Measurements from ENCODE around the gene NHEJ1. TPM values are rescaled to one million over a fixed set of nuclear protein-coding genes. Genes with fewer than 3 reads are reported as not detected.

Gene NHEJ1
- total RNA-seq, 4 donors from 2014 or later, result 8.6 to 13.8 (median 11.9) TPM

DNA sequence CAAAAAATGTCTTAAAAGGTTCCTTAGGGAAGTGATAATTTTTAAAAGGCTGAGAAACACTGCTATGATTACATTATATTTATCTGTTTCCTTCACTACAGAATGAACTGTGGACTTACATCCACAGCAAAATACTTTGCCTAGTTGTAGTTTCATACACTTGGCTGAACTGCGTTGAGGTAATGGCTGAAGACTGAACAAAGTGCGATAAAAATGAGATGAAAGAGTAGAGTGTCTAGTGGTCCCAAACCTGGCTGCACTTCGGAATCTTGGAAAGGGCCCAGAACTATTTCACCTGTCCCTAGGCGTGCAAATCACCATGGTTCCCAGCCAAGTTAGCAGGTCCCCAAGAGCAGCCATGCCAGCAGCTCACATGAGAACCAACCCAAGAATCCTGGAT lies 81.7 kb downstream of the NHEJ1 start:
- Histone ChIP-seq H3K27ac (no peak overlapping the region), H3K4me3 (replicated peaks in 1 of 3) (no peak overlapping the region), H3K4me1 (no peaks in the 10 kb centered on the region), H3K36me3 (peaks cover 0 to 9% of the 10 kb centered on the region in 2 donors), H3K27me3 (no peaks in the 10 kb centered on the region), H3K9me3 (no peaks in the 10 kb centered on the region)
- DNase-seq, result no peak
- TF ChIP-seq, protein P1, sequence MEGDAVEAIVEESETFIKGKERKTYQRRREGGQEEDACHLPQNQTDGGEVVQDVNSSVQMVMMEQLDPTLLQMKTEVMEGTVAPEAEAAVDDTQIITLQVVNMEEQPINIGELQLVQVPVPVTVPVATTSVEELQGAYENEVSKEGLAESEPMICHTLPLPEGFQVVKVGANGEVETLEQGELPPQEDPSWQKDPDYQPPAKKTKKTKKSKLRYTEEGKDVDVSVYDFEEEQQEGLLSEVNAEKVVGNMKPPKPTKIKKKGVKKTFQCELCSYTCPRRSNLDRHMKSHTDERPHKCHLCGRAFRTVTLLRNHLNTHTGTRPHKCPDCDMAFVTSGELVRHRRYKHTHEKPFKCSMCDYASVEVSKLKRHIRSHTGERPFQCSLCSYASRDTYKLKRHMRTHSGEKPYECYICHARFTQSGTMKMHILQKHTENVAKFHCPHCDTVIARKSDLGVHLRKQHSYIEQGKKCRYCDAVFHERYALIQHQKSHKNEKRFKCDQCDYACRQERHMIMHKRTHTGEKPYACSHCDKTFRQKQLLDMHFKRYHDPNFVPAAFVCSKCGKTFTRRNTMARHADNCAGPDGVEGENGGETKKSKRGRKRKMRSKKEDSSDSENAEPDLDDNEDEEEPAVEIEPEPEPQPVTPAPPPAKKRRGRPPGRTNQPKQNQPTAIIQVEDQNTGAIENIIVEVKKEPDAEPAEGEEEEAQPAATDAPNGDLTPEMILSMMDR (IDR thresholded peaks at IDR 0.05), result no peak
- TF ChIP-seq POLR2A (IDR thresholded peaks at IDR 0.05), result no peak
- WGBS, 2 donors, result 92 to 94% methylated on average over 4 of the region's 4 CpGs
- intact Hi-C loops (cut with DNase I), result no loop called here

DNA sequence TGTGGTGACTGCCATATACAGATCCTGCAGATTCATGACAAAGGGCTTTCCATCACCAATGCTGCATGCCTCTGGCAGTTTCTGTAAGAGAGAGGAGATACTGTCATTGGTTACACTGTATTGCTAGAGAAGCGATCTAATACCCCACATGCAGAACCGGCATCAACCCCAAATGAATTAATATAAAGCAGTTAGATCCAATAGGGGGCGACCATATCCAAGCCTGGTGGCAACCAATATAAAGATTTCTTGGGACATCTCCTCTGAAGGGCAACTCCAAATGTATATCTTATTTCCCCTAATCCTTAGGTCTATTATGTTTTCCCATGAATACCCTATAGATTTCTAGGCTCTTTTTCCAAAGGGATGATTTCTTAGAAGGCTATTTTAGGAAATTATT lies 82.5 kb downstream of the NHEJ1 start:
- Histone ChIP-seq H3K36me3 (peaks cover 0 to 9% of the 10 kb centered on the region in 2 donors), H3K4me1 (no peaks in the 10 kb centered on the region), H3K27me3 (no peaks in the 10 kb centered on the region), H3K9me3 (no peaks in the 10 kb centered on the region), H3K4me3 (replicated peaks in 1 of 3) (no peak overlapping the region), H3K27ac (no peak overlapping the region)
- no peak for TF ChIP-seq POLR2A (IDR thresholded peaks at IDR 0.05)
- TF ChIP-seq, protein P1 (IDR thresholded peaks at IDR 0.05), result no peak
- intact Hi-C loops (cut with DNase I), result no loop called here
- DNase-seq, result no peak
- WGBS, 2 donors, result 85 to 86% methylated on average over 3 of the region's 3 CpGs

DNA sequence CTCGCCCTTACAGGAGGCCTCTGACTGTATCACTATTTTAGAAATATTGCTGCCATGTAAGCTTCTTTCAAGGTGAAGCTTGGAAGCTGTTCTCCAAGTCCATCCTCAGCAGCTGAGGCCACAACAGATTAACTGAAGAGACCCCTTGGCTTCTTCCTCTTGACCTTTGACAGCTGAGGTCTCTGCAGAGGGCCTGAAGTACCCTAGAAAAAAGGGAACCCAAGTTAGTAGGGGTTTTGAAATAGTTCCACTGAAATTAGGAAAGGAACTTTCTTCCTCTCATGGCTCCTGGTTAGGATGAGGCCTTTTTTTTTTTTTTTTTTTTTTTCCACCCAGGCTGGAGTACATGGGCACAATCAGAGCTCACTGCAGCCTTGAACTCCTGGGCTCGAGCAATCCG lies 84.4 kb downstream of the NHEJ1 start:
- TF ChIP-seq, protein P1 (IDR thresholded peaks at IDR 0.05), result no peak
- TF ChIP-seq POLR2A (IDR thresholded peaks at IDR 0.05), result no peak
- Histone ChIP-seq H3K27ac (no peak overlapping the region), H3K27me3 (no peaks in the 10 kb centered on the region), H3K9me3 (no peaks in the 10 kb centered on the region), H3K4me3 (replicated peaks in 1 of 3) (no peak overlapping the region), H3K36me3 (peaks cover 0 to 9% of the 10 kb centered on the region in 2 donors), H3K4me1 (no peaks in the 10 kb centered on the region)
- 91 to 95% methylated on average over 3 of the region's 3 CpGs for WGBS, 2 donors
- intact Hi-C loops (cut with DNase I), result no loop called here
- no peak for DNase-seq

DNA sequence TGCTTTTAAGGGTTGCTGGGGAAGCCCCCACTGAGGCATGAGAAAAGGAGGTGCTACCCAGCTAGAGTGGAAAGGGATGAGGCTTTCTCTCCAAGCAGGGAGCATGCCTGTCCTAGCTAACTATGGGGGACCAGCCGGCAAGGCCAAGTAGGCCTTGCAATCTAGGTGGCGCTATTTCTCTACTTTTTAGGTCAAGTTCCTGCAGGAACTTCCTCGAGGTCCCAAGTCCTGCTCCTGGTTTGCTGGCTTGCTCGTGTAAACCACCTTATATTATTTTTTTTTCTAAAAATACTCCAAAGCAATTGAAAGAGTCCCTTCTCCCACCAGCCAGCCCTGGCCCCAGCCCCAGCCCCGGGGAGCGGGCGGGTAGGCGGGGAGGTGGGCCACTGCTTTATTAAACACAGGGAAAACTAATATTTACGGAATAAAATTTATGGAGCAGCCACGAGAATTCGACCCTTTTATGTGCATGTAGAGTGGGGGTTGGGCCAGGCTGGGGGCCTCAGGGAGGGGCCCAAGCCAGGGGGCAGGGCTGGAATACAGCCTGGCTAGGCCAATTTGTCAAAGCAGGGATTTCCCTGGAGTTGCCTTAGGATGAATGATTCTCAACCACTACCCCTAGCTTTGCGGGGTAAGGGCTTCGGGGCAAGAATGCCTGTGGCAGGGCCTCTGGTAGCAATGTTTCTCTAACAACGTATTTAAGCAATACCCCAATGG lies 87.0 kb downstream of the NHEJ1 start:
- intact Hi-C loops (cut with DNase I), result no loop called here
- Histone ChIP-seq H3K4me1 (no peaks in the 10 kb centered on the region), H3K36me3 (peaks cover 0 to 9% of the 10 kb centered on the region in 2 donors), H3K27ac (no peak overlapping the region), H3K9me3 (no peaks in the 10 kb centered on the region), H3K4me3 (replicated peaks in 1 of 3) (no peak overlapping the region), H3K27me3 (no peaks in the 10 kb centered on the region)
- 53 to 55% methylated on average over 14 of the region's 14 CpGs for WGBS, 2 donors
- DNase-seq, result peak in 1 of 2 donors; percentile 9
- TF ChIP-seq, protein P1 (IDR thresholded peaks at IDR 0.05), result peak in 3 of 6 experiments; percentile 14 to 47 (median 25)
- no peak for TF ChIP-seq POLR2A (IDR thresholded peaks at IDR 0.05)

DNA sequence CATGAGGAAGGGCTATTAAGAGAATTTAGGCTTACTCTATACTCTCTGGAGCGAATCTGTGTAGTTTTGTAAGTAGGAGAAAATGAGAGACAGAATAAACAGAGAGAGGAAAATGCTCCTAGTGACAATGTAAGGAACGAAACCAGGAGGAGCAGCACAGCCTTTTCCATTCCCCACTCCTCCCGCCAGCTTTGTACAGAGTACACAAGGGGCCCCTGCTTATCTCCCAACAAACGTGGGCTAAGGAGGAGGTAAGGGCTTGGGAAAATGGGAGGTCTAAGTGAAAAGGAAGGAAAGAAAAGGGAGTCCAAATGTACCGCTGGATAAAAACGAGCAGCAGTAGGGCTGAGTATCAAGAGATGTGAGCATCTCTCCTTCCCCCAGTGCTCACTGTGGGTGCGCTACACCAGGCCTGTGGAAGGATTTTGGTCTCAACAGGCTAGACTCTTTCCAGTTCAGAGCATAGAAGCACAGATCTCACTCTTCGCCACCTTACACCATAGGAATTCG lies 87.8 kb downstream of the NHEJ1 start:
- H3K36me3 ChIP-seq, result peaks cover 0 to 9% of the 10 kb centered on the region in 2 donors
- H3K9me3 ChIP-seq, result no peaks in the 10 kb centered on the region
- no peaks in the 10 kb centered on the region for H3K27me3 ChIP-seq
- intact Hi-C loops (cut with DNase I), result no loop called here
- DNase-seq, result no peak
- no peak overlapping the region for H3K4me3 ChIP-seq (replicated peaks in 1 of 3)
- no peak for TF ChIP-seq POLR2A (IDR thresholded peaks at IDR 0.05)
- TF ChIP-seq, protein P1 (IDR thresholded peaks at IDR 0.05), result no peak
- H3K27ac ChIP-seq, result no peak overlapping the region
- no peaks in the 10 kb centered on the region for H3K4me1 ChIP-seq
- 84 to 86% methylated on average over 9 of the region's 9 CpGs for WGBS, 2 donors
